Measurements from ENCODE around the gene RPAP3.

The RPAP3 gene

GRCh38 chr12:47735649-47736048, 29.8 kb upstream of the RPAP3 start:
- no peak overlapping the region for H3K27ac ChIP-seq (ENCODE audit: low read depth, low read length)
- H3K27me3 ChIP-seq (ENCODE audit: low read length) = no peaks in the 10 kb centered on the region
- TF ChIP-seq CTCF (IDR thresholded peaks at IDR 0.05; ENCODE audit: insufficient read depth, low read length, poor library complexity, severe bottlenecking) (no peak), EZH2phosphoT487 (conservative IDR thresholded peaks at IDR 0.05; ENCODE audit: low read length) (no peak)
- H3K9me3 ChIP-seq (ENCODE audit: insufficient read depth, low read length) = no peaks in the 10 kb centered on the region
- H4K20me1 ChIP-seq (ENCODE audit: low read depth, low read length) = no peaks in the 10 kb centered on the region
- H3K9ac ChIP-seq (ENCODE audit: low read length) = no peak overlapping the region
- H3K9me2 ChIP-seq (replicated peaks; ENCODE audit: insufficient read depth, low read length) = no peaks in the 10 kb centered on the region
- H3K79me2 ChIP-seq (ENCODE audit: insufficient read depth, low read length) = no peaks in the 10 kb centered on the region
- H2AFZ ChIP-seq (ENCODE audit: low read depth, low read length, severe bottlenecking) = no peak overlapping the region
- no peak overlapping the region for H3K4me3 ChIP-seq (ENCODE audit: insufficient read depth, low read length, poor library complexity, severe bottlenecking)
- H3K36me3 ChIP-seq (ENCODE audit: low read length) = no peaks in the 10 kb centered on the region
- no peaks in the 10 kb centered on the region for H3F3A ChIP-seq (ENCODE audit: insufficient read depth)
- H3K4me2 ChIP-seq (ENCODE audit: low read depth, low read length, poor library complexity, severe bottlenecking) = no peak overlapping the region

- H3K9me2 ChIP-seq (replicated peaks; ENCODE audit: insufficient read depth, low read length) = no peaks in the 10 kb centered on the region
- H3K4me3 ChIP-seq (ENCODE audit: insufficient read depth, low read length, poor library complexity, severe bottlenecking) = no peak overlapping the region
- H3F3A ChIP-seq (ENCODE audit: insufficient read depth) = no peaks in the 10 kb centered on the region
- no peaks in the 10 kb centered on the region for H3K9me3 ChIP-seq (ENCODE audit: insufficient read depth, low read length)
- H3K27me3 ChIP-seq (ENCODE audit: low read length) = no peaks in the 10 kb centered on the region
- no peaks in the 10 kb centered on the region for H3K36me3 ChIP-seq (ENCODE audit: low read length)
- H3K79me2 ChIP-seq (ENCODE audit: insufficient read depth, low read length) = no peaks in the 10 kb centered on the region
- no peak for TF ChIP-seq EZH2phosphoT487 (conservative IDR thresholded peaks at IDR 0.05; ENCODE audit: low read length)
- no peak for TF ChIP-seq CTCF (IDR thresholded peaks at IDR 0.05; ENCODE audit: insufficient read depth, low read length, poor library complexity, severe bottlenecking)
- H3K4me2 ChIP-seq (ENCODE audit: low read depth, low read length, poor library complexity, severe bottlenecking) = no peak overlapping the region
- H2AFZ ChIP-seq (ENCODE audit: low read depth, low read length, severe bottlenecking) = no peak overlapping the region
- H3K27ac ChIP-seq (ENCODE audit: low read depth, low read length) = no peak overlapping the region
- H3K9ac ChIP-seq (ENCODE audit: low read length) = no peak overlapping the region
- no peaks in the 10 kb centered on the region for H4K20me1 ChIP-seq (ENCODE audit: low read depth, low read length)
Observed at GRCh38 chr12:47734725-47735480, 29.1 kb upstream of the RPAP3 start.

- Histone ChIP-seq H3K36me3 (ENCODE audit: low read length) (no peaks in the 10 kb centered on the region), H3K9me2 (replicated peaks; ENCODE audit: insufficient read depth, low read length) (no peaks in the 10 kb centered on the region), H3K79me2 (ENCODE audit: insufficient read depth, low read length) (no peaks in the 10 kb centered on the region), H3K27me3 (ENCODE audit: low read length) (no peaks in the 10 kb centered on the region), H2AFZ (ENCODE audit: low read depth, low read length, severe bottlenecking) (no peak overlapping the region), H3K9ac (ENCODE audit: low read length) (no peak overlapping the region), H4K20me1 (ENCODE audit: low read depth, low read length) (no peaks in the 10 kb centered on the region), H3K27ac (ENCODE audit: low read depth, low read length) (no peak overlapping the region), H3K4me3 (ENCODE audit: insufficient read depth, low read length, poor library complexity, severe bottlenecking) (no peak overlapping the region), H3K9me3 (ENCODE audit: insufficient read depth, low read length) (no peaks in the 10 kb centered on the region), H3F3A (ENCODE audit: insufficient read depth) (no peaks in the 10 kb centered on the region), H3K4me2 (ENCODE audit: low read depth, low read length, poor library complexity, severe bottlenecking) (no peak overlapping the region)
- TF ChIP-seq CTCF (IDR thresholded peaks at IDR 0.05; ENCODE audit: insufficient read depth, low read length, poor library complexity, severe bottlenecking) (no peak), EZH2phosphoT487 (conservative IDR thresholded peaks at IDR 0.05; ENCODE audit: low read length) (no peak)
Observed at GRCh38 chr12:47733142-47733541, 27.3 kb upstream of the RPAP3 start.
